NCI-H2081 treated with DMSO at 0.1 percent for 48 hours (cell line): Measurements from ENCODE around the gene TNFRSF1A.

Source experiments
- DNase-seq: peaks from one replicate; lab custom pipeline; 2025; lab: John Stamatoyannopoulos, UW

The TNFRSF1A gene

GRCh38 chr12:6341417-6342139, at the start of gene TNFRSF1A:
TSS of gene TNFRSF1A (minus strand) at chr12:6342076. CDS start at chr12:6341814, 262 bp downstream.
- no peak for DNase-seq

GRCh38 chr12:6391013-6391412, 49.1 kb upstream of the TNFRSF1A start:
- DNase-seq: no peak

- DNase-seq: no peak
Measured at GRCh38 chr12:6390084-6390799, 48.4 kb upstream of the TNFRSF1A start.

- no peak for DNase-seq
Measured at GRCh38 chr12:6387541-6387940, 45.7 kb upstream of the TNFRSF1A start.

- no peak for DNase-seq
Measured at GRCh38 chr12:6386491-6386890, 44.6 kb upstream of the TNFRSF1A start.

GRCh38 chr12:6386038-6386437, 44.2 kb upstream of the TNFRSF1A start:
- no peak for DNase-seq

- DNase-seq: no peak
Measured at GRCh38 chr12:6384499-6385436, 42.9 kb upstream of the TNFRSF1A start.

GRCh38 chr12:6383572-6384498, 42.0 kb upstream of the TNFRSF1A start, which contains the start of gene LTBR:
TSS of gene LTBR (plus strand) at chr12:6384162. CDS start at chr12:6384359, 197 bp downstream.
- no peak for DNase-seq

GRCh38 chr12:6382982-6383381, 41.1 kb upstream of the TNFRSF1A start:
- no peak for DNase-seq

- no peak for DNase-seq
Measured at GRCh38 chr12:6382371-6382770, 40.5 kb upstream of the TNFRSF1A start.

- no peak for DNase-seq
Measured at GRCh38 chr12:6380141-6381121, 38.6 kb upstream of the TNFRSF1A start.

- no peak for DNase-seq
Measured at GRCh38 chr12:6378709-6379472, 37.0 kb upstream of the TNFRSF1A start.

- DNase-seq: no peak
Measured at GRCh38 chr12:6377667-6377994, 35.8 kb upstream of the TNFRSF1A start.

- DNase-seq: no peak
Measured at GRCh38 chr12:6376870-6377666, 35.2 kb upstream of the TNFRSF1A start.

GRCh38 chr12:6376079-6376869, 34.4 kb upstream of the TNFRSF1A start:
- no peak for DNase-seq

- DNase-seq: peak; percentile 35
Measured at GRCh38 chr12:6375269-6376078, 33.6 kb upstream of the TNFRSF1A start, which contains the start of gene SCNN1A. TSS of gene SCNN1A (minus strand) at chr12:6375563. CDS start at chr12:6374783, 780 bp downstream.

GRCh38 chr12:6374786-6375160, 32.9 kb upstream of the TNFRSF1A start:
- no peak for DNase-seq
